ENCODE measurements around the gene FNIP2. TPM values are rescaled to one million over a fixed set of nuclear protein-coding genes. Genes with fewer than 3 reads are reported as not detected.
"Not testable (repeated sequence)": the region's sequence is repeated elsewhere in the genome, so short reads cannot be mapped to it uniquely, and the experiment has no call there.

FNIP2 gene
- total RNA-seq, 1 donor from 2014 or later: 29.0 TPM

GRCh38 chr4:158956345-158956744 is 187.5 kb downstream of the FNIP2 start:
- DNase-seq (ENCODE audit: low read depth in 2 of 2): not testable (repeated sequence)

GRCh38 chr4:158956918-158957317 is 188.1 kb downstream of the FNIP2 start:
- DNase-seq (ENCODE audit: low read depth in 2 of 2): not testable (repeated sequence)

Other genes with a start within 250 kb of the FNIP2 start
- gene RXFP1, start 247.1 kb upstream of the FNIP2 start, total RNA-seq: not detected in 2 replicates
- 6.6 and 9.4 TPM in 2 replicates for gene C4orf46, start 97.1 kb upstream of the FNIP2 start, total RNA-seq
- 11.1 and 12.3 TPM in 2 replicates for gene ETFDH, start 96.7 kb upstream of the FNIP2 start, total RNA-seq
- gene PPID, start 45.6 kb upstream of the FNIP2 start, total RNA-seq: 15.8 and 16.0 TPM in 2 replicates

Measured in dermis microvascular lymphatic vessel endothelial cell (primary cell).